H1 (cell line): ENCODE data around the gene ANKRD6. TPM values are rescaled to one million over a fixed set of nuclear protein-coding genes. Genes with fewer than 3 reads are reported as not detected.

Experiments used
- BACH1 ChIP-seq: IDR thresholded peaks from 2 replicates; pipeline ENCODE4 v1.6.1; 2012; ENCODE audit warnings: low read length, improper control_type of control experiment
- SIX5 ChIP-seq: IDR thresholded peaks from 2 replicates; pipeline ENCODE4 v1.6.1; 2011; ENCODE audit warnings: mild to moderate bottlenecking, low read depth, low read length
- SUZ12 ChIP-seq: fragments of 200-600 bp; sonication (generic); IDR thresholded peaks from 2 replicates; pipeline ENCODE4 v1.6.1; 2012; ENCODE audit warnings: mild to moderate bottlenecking, inconsistent platforms, low read length, moderate library complexity, mixed read lengths
- YY1 ChIP-seq: IDR thresholded peaks from 2 replicates; pipeline ENCODE4 v1.6.1; 2011; ENCODE audit warnings: low read depth, mild to moderate bottlenecking, low read length
- polyA plus RNA-seq, 7 experiments: library from polyadenylated mRNA; depleted of rRNA in 3 of 7; stranded (reverse) in 5 of 7; unstranded in 2 of 7; fragments of >200 nt in 5 of 7; fragments of 200-250 nt in 2 of 7; gene quantifications; 1 replicate in 5 of 7; 2 replicates in 1 of 7; 4 replicates in 1 of 7; pipeline versions ENCODE4 v1.2.1 to v1.2.3, GENCODE V29; 2011 to 2013; ENCODE audit warnings: missing spikeins in 2 of 7, mixed read lengths in 2 of 7
- total RNA-seq: library from RNA; stranded (reverse); fragmentation: NEBNext Ultra II Directional; extraction: Animal tissue kit (Norgen Biotek cat#: 25700); gene quantifications from 2 replicates; pipeline ENCODE4 v1.2.1, GENCODE V29; 2021

The ANKRD6 gene
- total and polyA plus RNA-seq, 2 of the 8 experiments (the other 6 are each of a cell fraction or from before 2014, with no cell fraction given): 5.9 to 12.8 TPM

DNA sequence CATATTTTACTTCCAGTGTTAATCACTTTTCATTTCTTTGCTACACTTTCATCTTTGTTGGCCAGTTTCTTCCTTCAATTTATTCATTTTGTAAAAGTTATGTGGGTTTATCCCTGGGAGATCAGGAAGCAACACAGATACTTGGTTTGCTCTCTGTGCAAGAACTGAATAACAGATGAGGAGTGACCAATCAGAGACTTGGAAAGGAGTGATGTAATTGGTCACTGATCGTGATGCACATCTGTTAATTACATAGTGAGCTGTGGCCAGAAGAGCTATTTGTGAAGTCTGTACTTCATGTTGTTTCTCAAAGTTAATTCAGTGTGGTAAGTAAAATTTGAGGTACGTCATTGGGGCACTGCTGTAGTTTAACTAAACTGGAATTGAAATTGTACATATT lies 21.3 kb downstream of the ANKRD6 start (continued):
- no peak for TF ChIP-seq SUZ12
- no peak for TF ChIP-seq SIX5
- TF ChIP-seq BACH1: no peak
- TF ChIP-seq YY1: no peak
